Measurements from ENCODE around the gene GRPEL1.

DNA sequence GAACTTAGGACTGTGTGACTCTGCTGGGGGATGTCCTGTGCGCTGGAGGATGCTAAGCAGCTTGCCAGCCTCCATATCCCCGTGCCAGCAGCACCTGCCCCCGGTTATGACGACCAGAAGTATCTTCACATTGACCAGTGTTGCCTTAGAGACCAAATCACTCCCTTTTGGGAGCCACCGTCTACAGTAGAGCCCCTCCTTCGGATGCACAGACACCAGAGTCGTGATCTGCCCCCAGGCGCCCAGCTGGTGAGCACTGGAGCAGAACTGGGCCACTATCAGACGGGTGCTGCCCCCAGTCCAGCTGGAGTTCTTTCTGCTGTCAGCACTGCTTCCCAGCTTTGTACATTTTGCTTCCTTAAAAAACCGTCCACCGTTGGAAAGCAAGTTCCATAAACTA is 54.7 kb downstream of the GRPEL1 start:
- TF ChIP-seq TAF1 (IDR thresholded peaks at IDR 0.05; ENCODE audit: borderline replicate concordance, insufficient read depth, low read length), result no peak
- TF ChIP-seq POLR2AphosphoS5 (IDR thresholded peaks at IDR 0.05; ENCODE audit: low read depth, low read length), result no peak
- TF ChIP-seq REST (IDR thresholded peaks at IDR 0.05; ENCODE audit: insufficient read depth in 1 of 2, low read depth in 2 of 2, low read length in 2 of 2), result no peak
